ENCODE data around the gene PARD3B. TPM values are rescaled to one million over a fixed set of nuclear protein-coding genes. Genes with fewer than 3 reads are reported as not detected.

The PARD3B gene
- total and polyA plus RNA-seq, 2 of the 13 experiments (the other 11 are each of a cell fraction or from before 2014, with no cell fraction given): 0.71 to 2.3 TPM

DNA sequence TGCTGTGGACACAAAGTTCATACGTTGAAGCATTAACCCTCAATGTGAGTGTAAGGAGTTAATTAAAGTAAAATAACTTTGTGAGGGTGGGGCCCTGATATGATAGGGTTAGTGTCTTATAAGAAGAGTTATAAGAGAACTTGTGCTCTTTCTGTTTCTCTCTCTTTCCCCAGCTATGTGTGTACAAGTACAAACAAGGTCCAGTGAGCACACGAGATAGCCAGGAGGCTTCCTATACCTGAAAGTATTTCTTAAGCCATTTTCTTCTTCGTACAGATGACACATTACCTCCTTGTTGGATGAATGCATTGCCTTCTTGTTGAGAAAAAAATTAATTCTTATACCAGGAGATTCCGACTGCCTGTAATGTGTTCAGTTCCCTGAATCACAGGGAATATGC lies 301.2 kb downstream of the PARD3B start:
- TF ChIP-seq ZNF605 (CRISPR knock-in tag; IDR thresholded peaks at IDR 0.05) (no peak), ZBTB42 (CRISPR knock-in tag; IDR thresholded peaks at IDR 0.05) (no peak), DNMT1 (CRISPR knock-in tag; IDR thresholded peaks at IDR 0.05) (no peak), SOX5 (CRISPR knock-in tag; IDR thresholded peaks at IDR 0.05; ENCODE audit: borderline replicate concordance) (no peak), ZNF512B (CRISPR knock-in tag; IDR thresholded peaks at IDR 0.05; ENCODE audit: borderline replicate concordance) (no peak), ELF1 (CRISPR knock-in tag; IDR thresholded peaks at IDR 0.05) (no peak), ZFYVE20 (CRISPR knock-in tag; IDR thresholded peaks at IDR 0.05; ENCODE audit: borderline replicate concordance, low read depth) (no peak)
- no peak for ATAC-seq
- Histone ChIP-seq H3K4me1 (ENCODE audit: insufficient read depth, low read length) (no peaks in the 10 kb centered on the region), H4K20me1 (ENCODE audit: insufficient read depth, low read length) (no peaks in the 10 kb centered on the region), H3K9ac (ENCODE audit: insufficient read depth, low read depth, low read length) (no peak overlapping the region), H3K79me2 (ENCODE audit: insufficient read depth, low read length) (no peaks in the 10 kb centered on the region), H3K4me3 (replicated peaks in 1 of 3; ENCODE audit: insufficient read depth in 1 of 3, low read depth in 2 of 3, low read length in 3 of 3) (no peak overlapping the region), H3K27me3 (ENCODE audit: control insufficient read depth in 1 of 2, insufficient read depth in 2 of 2, low read length in 2 of 2) (no peaks in the 10 kb centered on the region), H3K27ac (ENCODE audit: extremely low read length, insufficient read depth, low read length) (no peak overlapping the region), H3K36me3 (replicated peaks in 1 of 2; ENCODE audit: control insufficient read depth in 1 of 2, insufficient read depth in 2 of 2, low read length in 2 of 2) (no peaks in the 10 kb centered on the region), H3K4me2 (ENCODE audit: low read depth, low read length) (no peak overlapping the region), H3K9me3 (ENCODE audit: low read length) (peaks cover 40% of the 10 kb centered on the region; the same call in 1 of the 2 replicates), H2AFZ (ENCODE audit: low read length) (no peak overlapping the region)
- no peak for FAIRE-seq
- intact Hi-C loops (cut with micrococcal nuclease; ENCODE audit: unreplicated experiment): no loop called here
- no TSS peak for BruUV-seq (replicated peaks)
- CTCF ChIA-PET (ENCODE audit: low intra/inter-chr PET ratio, low total read pairs): no interaction called here
- WGBS (ENCODE audit: low lambda C conversion rate): 42% methylated on average over 4 of the region's 4 CpGs
- in situ Hi-C loops (cut with HindIII; ENCODE audit: extremely low pct_ligation_motif_present, low pct_unique_long_range_greater_than_20kb): no loop called here
- POLR2A ChIA-PET: no interaction called here
- DNase-seq (ENCODE audit: low spot score): no peak

All from HepG2 (cell line).